ENCODE results near the gene PSIP1. TPM values are rescaled to one million over a fixed set of nuclear protein-coding genes. Genes with fewer than 3 reads are reported as not detected.

Gene PSIP1
- total RNA-seq, 1 experiment from 2014 or later: 302 TPM

DNA sequence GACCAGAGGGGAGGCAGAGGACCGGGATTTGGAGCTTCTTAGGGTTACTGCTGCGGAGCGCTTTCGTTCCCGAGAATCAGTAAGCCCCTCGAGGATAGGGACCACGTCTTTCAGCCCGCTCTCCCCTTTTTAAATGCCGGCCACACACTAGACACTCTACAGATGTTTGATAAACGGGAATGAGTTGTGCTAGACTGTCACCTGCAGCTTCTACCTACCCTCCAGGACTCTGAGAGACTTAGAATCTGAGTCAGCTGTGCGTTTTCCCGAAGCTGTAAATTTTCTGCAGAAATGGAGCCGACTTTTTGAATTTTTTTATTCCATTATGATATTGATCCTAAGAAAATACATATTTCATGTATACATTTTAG lies 42.7 kb upstream of the PSIP1 start (continued):
- TF ChIP-seq TEAD1 (CRISPR knock-in tag; IDR thresholded peaks at IDR 0.05) (no peak), ZBTB43 (CRISPR knock-in tag; IDR thresholded peaks at IDR 0.05) (no peak), MYBL2 (CRISPR knock-in tag; IDR thresholded peaks at IDR 0.05) (no peak), ZNF263 (CRISPR knock-in tag; IDR thresholded peaks at IDR 0.05; ENCODE audit: low read depth) (no peak)
- TF ChIP-seq, protein P1, sequence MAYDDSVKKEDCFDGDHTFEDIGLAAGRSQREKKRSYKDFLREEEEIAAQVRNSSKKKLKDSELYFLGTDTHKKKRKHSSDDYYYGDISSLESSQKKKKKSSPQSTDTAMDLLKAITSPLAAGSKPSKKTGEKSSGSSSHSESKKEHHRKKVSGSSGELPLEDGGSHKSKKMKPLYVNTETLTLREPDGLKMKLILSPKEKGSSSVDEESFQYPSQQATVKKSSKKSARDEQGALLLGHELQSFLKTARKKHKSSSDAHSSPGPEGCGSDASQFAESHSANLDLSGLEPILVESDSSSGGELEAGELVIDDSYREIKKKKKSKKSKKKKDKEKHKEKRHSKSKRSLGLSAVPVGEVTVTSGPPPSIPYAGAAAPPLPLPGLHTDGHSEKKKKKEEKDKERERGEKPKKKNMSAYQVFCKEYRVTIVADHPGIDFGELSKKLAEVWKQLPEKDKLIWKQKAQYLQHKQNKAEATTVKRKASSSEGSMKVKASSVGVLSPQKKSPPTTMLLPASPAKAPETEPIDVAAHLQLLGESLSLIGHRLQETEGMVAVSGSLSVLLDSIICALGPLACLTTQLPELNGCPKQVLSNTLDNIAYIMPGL (CRISPR knock-in tag; IDR thresholded peaks at IDR 0.05): no peak

DNA sequence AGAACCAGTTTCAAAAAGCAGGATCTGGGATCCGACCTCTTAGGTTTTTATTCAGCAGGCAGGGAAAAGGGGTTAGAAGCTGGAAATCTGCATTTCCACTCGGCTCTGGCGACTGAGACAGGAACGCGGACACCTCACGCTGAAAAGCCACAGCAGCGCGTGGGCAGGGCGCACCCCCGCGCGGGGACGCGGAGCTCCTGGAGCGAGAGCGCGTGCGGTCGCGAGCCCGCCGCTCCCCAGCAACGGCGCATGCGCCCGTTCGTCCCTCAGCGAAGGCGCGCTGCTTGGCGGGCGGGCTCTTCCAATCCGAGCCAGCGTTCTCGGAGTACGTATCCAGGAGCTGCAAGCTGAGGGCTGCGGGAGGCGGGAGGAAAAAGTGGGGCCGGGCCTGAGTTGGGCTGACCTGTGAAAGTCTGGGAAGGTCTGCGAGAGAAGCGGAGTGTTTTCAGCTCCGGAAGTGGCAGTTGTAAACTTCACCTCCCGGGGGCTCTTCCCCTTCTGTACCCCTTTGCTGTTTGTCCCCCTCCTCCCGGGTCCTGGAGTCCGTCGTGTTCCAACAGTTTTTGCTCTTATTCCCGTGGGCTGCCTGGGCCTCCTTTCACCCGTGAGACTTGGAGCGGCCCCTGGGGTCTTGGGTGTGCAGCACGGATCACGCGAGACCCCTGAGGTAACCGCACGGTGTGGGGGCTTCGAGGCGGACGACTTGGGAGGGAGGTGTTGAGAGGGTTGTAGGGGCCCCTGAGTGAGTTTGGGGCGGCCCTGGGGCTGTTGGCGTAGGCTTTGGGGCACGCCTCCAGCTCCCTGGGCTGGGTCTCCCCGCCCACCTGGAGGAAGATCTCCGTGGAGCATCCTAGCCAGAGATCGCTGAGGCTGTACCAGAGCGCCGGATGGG lies 42.1 kb upstream of the PSIP1 start, which contains the start of gene CCDC171:
TSS of gene CCDC171 (plus strand) at position 408 of the 892 bp plus-strand sequence. CDS start 11,046 bp downstream, outside the sequence.
- ATAC-seq (peak; percentile 94), DNase-seq (ENCODE audit: low spot score) (peak; percentile 94)
- Mint-ChIP-seq H3K27ac (peak within 1 kb of the TSS; percentile 97), H3K27me3 (ENCODE audit: low read depth) (no peaks in the 10 kb centered on the region; the same call in none of the 2 replicates), H3K9me3 (no peaks in the 10 kb centered on the region), H3K4me1 (peaks cover 7% of the 10 kb centered on the region), H3K36me3 (no peaks in the 10 kb centered on the region), H3K4me3 (peak within 1 kb of the TSS; percentile 88)
- CTCF ChIA-PET: interaction anchor here (0.5 to 2.9 kb wide), 32 partner anchors 10 to 418 kb away, joined by 3 to 30 read pairs (median 4); partner anchors contain the start of genes PSIP1, SNAPC3 and TTC39B
- POLR2A ChIA-PET: interaction anchor here (0.6 to 2.4 kb wide), 19 partner anchors 12 to 698 kb away, joined by 3 to 36 read pairs (median 4); partner anchors contain the start of genes PSIP1, SNAPC3 and TTC39B
- TF ChIP-seq, protein P2, sequence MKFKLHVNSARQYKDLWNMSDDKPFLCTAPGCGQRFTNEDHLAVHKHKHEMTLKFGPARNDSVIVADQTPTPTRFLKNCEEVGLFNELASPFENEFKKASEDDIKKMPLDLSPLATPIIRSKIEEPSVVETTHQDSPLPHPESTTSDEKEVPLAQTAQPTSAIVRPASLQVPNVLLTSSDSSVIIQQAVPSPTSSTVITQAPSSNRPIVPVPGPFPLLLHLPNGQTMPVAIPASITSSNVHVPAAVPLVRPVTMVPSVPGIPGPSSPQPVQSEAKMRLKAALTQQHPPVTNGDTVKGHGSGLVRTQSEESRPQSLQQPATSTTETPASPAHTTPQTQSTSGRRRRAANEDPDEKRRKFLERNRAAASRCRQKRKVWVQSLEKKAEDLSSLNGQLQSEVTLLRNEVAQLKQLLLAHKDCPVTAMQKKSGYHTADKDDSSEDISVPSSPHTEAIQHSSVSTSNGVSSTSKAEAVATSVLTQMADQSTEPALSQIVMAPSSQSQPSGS (CRISPR knock-in tag; IDR thresholded peaks at IDR 0.05; ENCODE audit: borderline replicate concordance, low read depth): no peak
- TF ChIP-seq SOX15 (CRISPR knock-in tag; IDR thresholded peaks at IDR 0.05): no peak
- TF ChIP-seq, protein P3, sequence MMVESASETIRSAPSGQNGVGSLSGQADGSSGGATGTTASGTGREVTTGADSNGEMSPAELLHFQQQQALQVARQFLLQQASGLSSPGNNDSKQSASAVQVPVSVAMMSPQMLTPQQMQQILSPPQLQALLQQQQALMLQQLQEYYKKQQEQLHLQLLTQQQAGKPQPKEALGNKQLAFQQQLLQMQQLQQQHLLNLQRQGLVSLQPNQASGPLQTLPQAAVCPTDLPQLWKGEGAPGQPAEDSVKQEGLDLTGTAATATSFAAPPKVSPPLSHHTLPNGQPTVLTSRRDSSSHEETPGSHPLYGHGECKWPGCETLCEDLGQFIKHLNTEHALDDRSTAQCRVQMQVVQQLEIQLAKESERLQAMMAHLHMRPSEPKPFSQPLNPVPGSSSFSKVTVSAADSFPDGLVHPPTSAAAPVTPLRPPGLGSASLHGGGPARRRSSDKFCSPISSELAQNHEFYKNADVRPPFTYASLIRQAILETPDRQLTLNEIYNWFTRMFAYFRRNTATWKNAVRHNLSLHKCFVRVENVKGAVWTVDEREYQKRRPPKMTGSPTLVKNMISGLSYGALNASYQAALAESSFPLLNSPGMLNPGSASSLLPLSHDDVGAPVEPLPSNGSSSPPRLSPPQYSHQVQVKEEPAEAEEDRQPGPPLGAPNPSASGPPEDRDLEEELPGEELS (CRISPR knock-in tag; IDR thresholded peaks at IDR 0.05): 0 out of 2 replicates have a peak, but pooled peaks have one; percentile 30
- TF ChIP-seq STAT6 (CRISPR knock-in tag; conservative IDR thresholded peaks at IDR 0.05; ENCODE audit: low read depth): no peak
- TF ChIP-seq PREB (CRISPR knock-in tag; IDR thresholded peaks at IDR 0.05; ENCODE audit: borderline replicate concordance): 0 out of 2 replicates have a peak, but pooled peaks have one; percentile 58
- TF ChIP-seq, protein P4, sequence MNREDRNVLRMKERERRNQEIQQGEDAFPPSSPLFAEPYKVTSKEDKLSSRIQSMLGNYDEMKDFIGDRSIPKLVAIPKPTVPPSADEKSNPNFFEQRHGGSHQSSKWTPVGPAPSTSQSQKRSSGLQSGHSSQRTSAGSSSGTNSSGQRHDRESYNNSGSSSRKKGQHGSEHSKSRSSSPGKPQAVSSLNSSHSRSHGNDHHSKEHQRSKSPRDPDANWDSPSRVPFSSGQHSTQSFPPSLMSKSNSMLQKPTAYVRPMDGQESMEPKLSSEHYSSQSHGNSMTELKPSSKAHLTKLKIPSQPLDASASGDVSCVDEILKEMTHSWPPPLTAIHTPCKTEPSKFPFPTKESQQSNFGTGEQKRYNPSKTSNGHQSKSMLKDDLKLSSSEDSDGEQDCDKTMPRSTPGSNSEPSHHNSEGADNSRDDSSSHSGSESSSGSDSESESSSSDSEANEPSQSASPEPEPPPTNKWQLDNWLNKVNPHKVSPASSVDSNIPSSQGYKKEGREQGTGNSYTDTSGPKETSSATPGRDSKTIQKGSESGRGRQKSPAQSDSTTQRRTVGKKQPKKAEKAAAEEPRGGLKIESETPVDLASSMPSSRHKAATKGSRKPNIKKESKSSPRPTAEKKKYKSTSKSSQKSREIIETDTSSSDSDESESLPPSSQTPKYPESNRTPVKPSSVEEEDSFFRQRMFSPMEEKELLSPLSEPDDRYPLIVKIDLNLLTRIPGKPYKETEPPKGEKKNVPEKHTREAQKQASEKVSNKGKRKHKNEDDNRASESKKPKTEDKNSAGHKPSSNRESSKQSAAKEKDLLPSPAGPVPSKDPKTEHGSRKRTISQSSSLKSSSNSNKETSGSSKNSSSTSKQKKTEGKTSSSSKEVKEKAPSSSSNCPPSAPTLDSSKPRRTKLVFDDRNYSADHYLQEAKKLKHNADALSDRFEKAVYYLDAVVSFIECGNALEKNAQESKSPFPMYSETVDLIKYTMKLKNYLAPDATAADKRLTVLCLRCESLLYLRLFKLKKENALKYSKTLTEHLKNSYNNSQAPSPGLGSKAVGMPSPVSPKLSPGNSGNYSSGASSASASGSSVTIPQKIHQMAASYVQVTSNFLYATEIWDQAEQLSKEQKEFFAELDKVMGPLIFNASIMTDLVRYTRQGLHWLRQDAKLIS (CRISPR knock-in tag; IDR thresholded peaks at IDR 0.05; ENCODE audit: borderline replicate concordance): no peak
- TF ChIP-seq ETV6 (CRISPR knock-in tag; IDR thresholded peaks at IDR 0.05): no peak
- TF ChIP-seq NFYB (CRISPR knock-in tag; conservative IDR thresholded peaks at IDR 0.05; ENCODE audit: low read depth): no peak; the same call in 1 of the 2 replicates
- TF ChIP-seq ZMAT4 (CRISPR knock-in tag; IDR thresholded peaks at IDR 0.05): no peak
- TF ChIP-seq NFE2L1 (CRISPR knock-in tag; IDR thresholded peaks at IDR 0.05): peak; percentile 25; the same call in 1 of the 2 replicates
- TF ChIP-seq, protein P5, sequence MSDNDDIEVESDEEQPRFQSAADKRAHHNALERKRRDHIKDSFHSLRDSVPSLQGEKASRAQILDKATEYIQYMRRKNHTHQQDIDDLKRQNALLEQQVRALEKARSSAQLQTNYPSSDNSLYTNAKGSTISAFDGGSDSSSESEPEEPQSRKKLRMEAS (CRISPR knock-in tag; IDR thresholded peaks at IDR 0.05): peak; percentile 88
- TF ChIP-seq, protein P6, sequence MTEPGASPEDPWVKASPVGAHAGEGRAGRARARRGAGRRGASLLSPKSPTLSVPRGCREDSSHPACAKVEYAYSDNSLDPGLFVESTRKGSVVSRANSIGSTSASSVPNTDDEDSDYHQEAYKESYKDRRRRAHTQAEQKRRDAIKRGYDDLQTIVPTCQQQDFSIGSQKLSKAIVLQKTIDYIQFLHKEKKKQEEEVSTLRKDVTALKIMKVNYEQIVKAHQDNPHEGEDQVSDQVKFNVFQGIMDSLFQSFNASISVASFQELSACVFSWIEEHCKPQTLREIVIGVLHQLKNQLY (CRISPR knock-in tag; IDR thresholded peaks at IDR 0.05): no peak

Data from WTC11 (cell line).